COR-L47 (cell line): ENCODE data around the gene RNF223.
"Not testable (repeated sequence)": the region's sequence is repeated elsewhere in the genome, so short reads cannot be mapped to it uniquely, and the experiment has no call there.

Source experiments
- DNase-seq: peaks from one replicate; lab custom pipeline; 2025; lab: John Stamatoyannopoulos, UW

RNF223 gene

DNA sequence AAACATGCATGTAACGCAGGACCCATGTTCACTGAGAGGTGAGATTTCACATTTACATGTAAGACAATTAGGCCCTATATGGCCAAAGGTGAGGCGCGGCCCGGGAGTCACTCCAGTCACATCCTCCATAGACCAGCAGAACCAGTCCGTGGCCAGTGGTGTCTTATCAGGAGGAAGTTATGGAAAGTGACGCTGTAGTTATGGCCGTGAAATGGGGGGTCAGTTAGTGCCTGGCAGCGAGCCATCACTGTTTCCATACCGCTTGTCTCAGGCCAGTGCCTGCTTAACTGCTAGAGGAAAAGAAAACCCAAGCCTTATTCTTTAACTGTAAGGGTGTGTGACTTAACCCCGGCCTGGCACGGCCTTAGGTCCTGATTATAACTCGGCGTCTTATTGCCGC, 35.6 kb upstream of the RNF223 start:
- DNase-seq, result no peak

DNA sequence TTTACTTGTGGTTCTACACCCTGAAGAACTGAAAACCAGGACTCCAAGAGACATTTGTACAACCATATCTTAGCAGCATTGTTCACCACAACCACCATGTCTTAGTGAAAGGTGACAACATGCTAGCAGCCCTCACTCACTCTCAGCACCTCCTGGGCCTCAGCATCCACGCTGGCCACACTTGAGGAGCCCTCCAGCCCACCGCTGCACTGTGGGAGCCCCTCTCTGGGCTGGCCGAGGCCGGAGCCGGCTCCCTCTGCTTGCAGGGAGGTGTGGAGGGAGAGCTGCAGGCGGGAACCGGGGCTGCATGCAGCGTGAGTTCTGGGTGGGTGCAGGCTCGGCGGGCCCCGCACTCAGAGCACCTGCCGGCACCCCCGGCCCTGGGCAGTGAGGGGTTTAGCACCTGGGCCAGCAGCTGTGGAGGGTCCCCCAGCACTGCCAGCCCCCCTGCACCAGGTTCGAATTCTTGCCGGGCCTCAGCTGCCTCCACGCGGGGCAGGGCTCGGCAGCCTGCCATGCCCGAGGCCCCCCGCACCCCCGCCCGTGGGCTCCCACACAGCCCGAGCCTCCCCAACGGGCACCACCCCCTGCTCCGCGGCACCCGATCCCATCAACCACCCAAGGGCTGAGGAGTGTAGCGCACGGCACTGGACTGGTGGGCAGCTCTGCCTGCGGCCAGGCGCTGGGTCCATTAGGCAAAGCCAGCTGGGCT, 32.6 kb upstream of the RNF223 start:
- no peak for DNase-seq

DNA sequence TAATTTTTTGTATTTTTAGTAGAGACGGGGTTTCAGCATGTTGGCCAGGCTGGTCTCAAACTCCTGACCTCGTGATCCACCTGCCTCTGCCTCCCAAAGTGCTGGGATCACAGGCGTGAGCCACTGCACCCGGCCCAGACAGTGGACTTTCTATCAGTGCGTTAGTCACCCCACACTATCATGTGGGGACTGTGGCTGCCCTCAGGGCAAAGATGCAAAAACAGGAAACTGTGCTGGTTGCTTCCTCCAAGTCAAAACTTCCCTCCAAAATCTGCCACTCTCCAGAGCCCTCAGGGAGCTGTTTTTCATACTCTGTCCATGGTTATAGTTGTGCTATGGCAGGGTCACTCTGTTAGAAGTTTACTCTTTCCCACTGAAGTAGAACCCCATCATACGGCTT, 30.0 kb upstream of the RNF223 start:
- not testable (repeated sequence) for DNase-seq

DNA sequence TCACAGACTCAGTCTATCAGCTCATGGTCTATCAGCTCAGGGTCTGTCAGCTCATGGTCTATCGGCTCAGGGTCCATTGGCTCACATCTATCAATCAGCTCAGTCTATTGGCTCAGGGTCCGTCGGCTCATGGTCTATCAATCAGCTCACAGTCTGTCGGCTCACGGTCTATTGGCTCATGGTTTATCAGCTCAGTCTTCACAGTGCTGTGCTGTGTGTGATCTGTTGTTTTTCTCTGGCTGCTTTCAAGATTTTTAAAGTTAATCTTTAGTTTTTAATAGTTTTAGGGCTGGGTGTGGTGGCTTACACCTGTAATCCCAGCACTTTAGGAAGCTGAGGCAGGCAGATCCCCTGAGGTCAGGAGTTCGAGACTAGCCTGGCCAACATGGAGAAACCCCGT, 27.4 kb upstream of the RNF223 start:
- DNase-seq, result no peak

DNA sequence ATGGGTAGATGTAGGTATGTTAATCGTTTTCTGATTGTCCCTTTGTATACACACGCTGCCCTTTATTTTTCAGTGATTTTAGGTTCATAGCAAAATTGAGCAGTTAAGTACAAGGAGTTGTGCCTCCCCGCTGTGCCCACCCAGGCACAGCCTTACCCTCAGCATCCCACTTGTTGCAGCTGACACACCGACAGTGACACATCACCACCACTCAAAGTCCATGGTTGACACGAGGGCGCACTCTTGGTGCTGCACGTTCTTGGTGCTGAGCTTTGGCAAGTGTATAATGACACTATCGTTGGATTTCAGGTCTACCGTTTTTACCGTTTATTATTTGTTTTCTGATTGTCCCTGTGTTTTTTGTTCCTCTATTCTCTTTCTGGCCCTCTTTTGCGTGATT, 26.2 kb upstream of the RNF223 start:
- no peak for DNase-seq

DNA sequence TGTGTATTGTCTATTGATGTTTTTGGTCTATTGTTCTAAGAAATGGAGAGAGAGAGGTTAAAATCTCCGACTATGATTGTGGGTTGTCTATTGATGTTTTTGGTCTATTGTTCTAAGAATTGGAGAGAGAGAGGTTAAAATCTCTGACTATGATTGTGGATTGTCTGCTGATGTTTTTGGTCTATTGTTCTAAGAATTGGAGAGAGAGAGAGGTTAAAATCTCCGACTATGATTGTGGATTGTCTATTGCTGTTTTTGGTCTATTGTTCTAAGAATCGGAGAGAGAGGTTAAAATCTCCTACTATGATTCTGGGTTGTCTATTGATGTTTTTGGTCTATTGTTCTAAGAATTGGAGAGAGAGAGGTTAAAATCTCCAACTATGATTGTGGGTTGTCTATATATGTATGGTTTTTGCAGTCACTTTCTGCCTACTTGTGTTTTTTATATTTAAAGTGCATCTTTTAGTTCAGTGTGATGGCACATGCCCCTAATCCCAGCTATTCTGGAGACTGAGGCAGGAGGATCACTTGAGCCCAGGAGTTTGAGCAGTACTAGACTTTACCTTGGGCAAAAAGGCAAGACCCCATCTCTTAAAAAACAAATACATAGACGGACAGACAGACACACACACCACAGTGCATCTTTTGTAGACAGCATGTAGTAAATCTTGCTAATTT, 25.5 kb upstream of the RNF223 start:
- DNase-seq, result no peak

DNA sequence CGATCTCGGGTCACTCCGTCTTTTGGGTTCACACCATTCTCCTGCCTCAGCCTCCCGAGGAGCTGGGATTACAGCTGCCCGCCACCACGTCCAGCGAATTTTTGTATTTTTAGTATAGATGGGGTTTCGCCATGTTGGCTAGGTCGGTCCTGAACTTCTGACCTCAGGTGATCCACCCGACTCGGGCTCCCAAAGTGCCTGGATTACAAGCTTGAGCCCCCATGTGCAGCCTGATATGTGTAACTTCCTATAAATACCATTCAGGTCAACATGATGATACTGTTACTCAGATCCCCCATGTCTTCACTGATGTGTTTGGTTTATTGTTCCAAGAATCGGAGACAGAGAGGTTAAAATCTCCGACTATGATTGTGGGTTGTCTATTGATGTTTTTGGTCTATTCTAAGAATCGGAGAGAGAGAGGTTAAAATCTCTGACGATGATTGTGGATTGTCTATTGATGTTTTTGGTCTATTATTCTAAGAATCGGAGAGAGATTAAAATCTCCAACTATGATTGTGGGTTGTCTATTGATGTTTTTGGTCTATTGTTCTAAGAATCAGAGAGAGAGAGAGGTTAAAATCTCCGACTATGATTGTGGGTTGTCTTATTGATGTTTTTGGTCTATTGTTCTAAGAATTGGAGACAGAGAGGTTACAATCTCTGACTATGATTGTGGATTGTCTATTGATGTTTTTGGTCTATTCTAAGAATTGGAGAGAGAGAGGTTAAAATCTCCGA, 24.7 kb upstream of the RNF223 start:
- no peak for DNase-seq

DNA sequence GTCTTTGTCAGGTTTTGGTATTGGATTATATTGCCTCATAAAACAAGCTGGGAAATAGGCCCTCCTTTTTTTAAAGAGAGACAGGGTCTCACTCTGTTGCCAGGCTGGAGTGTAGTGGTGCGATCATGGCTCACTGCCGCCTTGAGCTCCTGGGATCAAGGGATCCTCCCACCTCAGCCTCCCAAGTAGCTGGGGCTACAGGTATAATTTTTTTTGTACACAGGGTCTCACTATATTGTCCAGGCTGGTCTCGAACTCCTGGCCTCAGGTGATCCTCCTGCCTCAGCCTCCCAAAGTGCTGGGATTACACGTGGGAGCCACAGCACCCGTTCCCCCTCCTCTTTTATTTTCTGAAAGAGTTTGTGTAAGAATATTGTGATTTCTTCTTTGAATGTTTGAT, 22.0 kb upstream of the RNF223 start:
- not testable (repeated sequence) for DNase-seq

DNA sequence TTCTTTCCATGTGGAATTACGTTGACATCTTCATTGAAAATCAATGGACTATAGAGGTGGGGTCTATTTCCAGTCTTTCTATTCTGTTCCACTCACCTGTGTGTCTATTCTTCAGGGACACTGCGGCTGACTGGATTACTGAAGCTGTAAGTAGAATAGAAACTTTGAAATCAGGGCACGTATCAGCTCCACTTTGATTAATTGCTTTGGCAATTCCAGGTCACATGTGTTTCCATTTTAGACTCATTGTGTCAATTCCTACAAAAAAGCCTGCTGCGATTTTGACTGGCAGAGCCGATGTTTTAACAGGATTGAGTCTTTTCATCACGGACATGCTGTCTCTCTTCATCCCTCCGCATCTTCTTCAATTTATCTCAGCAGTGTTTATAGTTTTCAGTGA, 20.9 kb upstream of the RNF223 start:
- no peak for DNase-seq

DNA sequence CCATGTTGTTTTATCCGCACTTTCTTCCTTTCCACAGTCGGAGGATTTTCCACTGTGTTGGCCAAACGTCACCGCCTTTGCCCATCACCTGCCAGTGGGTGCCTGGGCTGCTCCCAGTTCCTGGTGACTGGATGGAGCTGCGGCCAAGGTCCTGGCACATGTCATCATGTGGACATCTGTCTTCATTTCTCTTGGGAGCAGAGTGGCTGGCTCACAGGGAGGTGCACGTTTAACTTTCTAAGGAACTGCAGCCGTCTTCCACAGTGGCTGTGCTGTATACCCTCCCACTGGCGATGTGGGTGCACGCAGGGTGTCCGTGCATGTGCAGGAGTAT, 19.5 kb upstream of the RNF223 start:
- no peak for DNase-seq

DNA sequence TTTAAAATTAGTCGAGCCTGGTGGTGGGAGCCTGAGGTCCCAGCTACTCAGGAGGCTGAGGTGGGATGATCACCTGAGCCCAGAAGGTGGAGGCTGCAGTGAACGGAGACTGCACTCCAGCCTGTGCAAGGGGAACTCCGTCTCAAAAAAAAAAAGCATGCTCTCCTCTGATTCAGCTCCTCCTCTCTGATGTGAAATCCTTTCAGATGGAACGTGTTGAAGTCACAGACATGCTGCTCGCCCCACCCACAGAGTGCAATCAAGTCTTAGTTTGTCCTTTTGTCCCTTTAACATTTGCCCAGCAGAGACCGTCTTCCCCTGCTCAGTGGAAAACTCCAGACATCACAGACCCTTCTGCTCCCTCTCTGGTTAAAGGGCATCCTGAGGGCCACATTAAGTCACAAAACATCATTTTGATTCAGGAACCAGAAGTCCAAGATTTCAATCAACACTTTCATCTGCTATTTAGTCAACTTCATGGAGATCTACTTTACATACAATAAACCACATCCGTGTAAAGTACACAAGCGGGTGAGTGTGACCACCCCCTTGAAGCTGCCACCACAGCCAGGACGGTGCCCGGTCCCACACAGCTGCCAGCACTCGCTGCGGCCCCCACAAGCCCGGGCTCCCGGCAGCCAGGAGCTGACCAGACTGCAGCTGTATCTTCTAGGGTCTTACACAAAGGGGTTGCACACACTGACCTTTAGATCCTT, 18.9 kb upstream of the RNF223 start:
- DNase-seq, result no peak

DNA sequence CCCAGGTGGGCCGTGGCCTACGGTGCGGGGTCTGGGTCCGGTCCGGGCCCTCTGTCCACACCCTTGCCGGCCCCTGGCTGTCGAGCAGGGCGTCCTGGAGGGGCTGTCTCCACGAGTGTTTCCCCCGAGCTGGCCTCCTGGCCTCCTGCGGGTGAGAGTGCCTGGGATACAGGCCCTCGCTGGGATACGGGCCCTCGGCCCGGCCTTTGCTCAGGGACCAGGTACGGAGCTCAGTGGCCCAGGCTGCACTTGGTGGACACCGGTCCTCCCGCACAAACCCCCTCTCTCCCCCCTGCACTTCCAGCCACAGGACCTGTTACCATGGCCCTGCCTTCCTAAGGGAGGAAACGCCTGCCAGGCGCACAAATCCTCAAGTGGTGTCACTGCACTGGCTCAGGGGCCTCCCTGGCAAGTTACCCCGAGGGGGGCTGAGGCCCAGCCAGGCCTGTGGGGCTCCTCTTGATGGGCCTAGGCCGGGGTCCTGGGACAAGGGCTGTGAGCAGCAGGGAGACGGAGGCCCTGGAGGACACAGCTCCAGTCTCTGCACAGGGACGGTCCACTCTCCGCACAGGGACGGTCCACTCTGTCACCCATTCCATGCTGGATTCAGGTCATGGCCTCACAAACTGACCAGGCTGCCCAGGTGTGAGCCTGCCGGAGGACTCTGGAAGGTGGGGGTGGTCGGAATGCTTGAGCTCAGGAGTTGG, 18.2 kb upstream of the RNF223 start:
- DNase-seq, result no peak

DNA sequence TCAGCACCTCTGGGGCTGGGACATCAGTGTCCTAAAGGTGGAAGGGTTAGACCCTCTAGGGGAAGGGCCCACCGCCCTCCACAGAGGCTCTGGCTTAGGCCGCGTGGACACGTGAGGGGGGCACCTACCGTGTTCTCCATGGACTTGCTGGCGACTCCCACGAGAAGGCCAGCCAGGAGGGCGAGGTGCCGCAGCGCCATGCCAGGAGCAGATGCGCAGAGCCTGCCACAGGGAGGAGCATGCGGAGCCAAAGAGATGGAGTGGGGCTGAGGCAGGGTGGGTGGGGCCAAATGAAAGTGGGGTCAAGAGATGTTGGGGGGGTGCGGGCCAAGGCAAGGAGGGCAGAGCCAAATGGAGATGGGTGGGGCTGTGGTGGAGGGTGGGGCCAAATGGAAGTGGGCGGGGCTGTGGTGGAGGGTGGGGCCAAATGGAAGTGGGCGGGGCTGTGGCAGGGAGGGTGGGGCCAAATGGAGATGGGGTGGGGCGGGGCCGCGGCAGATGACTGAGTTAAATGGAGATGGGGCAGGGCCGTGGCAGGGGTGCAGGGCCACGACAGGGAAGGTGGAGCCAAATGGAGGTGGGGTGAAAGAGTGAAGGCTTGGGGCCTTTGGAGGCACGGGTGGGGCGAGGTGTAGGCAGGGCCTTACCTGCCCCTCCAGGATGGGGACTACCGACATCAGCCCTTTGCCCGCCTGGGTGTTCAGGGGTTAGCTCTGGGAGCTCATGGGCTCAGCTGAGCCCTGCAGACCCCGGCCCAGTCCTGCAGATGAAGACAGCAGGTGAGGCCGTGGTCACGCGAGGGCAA, 17.4 kb upstream of the RNF223 start:
- no peak for DNase-seq

DNA sequence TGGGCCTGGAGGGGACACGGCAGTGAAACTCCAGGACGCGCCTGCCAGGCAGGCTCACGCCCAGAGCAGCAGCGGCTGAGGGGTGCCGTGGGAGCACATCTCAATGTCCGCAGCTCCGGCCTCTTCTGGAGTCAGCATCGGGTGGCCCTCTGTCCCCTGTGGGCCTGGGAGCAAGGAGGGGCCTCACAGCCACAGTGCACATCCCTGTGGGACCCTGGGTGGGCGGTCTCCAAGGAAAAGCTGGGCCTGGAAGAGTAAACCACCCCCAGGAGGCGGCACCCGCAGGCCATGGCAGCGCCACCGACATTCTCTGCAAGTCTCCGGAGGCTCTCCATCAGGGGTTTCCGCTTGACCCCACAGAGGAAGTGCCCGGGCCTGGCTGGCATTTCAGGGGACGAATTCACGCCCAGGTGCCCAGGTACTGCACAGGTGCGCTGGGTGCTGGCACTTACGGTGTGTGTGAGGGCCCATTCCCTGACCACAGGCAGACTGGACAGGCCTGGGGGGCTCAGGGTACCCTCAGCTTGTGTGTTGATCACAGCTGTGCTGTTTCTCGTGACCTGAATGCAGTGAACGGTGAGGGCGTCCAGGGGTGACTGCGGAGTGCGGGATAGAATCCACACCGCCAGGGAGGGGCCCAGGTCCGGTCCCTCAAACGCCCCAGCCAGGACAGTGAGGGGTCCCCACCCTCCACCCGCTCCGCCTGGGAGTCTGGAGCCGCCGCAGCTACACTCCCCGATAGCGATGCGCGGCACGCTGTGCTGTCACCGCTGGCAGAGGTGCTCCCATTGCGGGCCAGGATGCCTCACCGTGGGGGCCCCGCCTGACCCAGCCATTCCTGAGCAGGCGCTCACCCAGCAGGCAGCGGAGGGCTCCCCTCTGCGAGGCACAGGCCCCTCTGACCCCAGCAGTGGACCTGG, 16.6 kb upstream of the RNF223 start:
- DNase-seq, result no peak

DNA sequence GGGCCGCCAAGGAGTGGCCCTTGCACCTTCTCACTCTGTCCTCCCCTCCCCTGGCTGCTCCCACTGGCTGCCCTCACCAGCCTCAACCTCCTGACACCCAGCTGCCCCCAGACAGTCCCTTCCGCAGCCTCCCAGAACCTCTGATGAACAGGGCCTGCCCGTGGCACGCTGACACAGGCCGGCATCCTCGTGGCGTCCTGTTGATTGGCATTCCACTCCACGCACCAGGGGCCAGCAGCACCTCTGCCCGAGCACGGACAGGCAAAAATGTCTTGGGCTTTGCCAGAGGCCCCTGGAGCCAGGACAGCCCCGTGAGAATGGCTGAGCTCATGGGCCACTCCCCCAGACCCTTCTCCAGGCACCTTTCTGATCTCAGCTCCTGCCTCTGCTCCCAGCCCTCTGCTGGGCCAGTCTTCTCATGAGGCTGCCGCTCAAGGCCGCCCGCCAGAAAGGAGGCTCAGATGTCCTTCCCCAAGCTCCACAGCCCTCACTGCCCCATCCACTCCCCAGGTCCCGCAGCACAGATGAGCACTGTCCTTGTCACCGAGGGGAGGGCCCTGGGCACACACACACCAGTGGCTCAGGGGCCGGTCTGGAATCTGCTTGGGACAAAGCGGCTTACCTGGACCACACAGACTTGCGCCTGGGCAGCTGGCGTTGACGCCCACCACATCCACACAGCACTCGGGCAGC, 15.8 kb upstream of the RNF223 start:
- no peak for DNase-seq

DNA sequence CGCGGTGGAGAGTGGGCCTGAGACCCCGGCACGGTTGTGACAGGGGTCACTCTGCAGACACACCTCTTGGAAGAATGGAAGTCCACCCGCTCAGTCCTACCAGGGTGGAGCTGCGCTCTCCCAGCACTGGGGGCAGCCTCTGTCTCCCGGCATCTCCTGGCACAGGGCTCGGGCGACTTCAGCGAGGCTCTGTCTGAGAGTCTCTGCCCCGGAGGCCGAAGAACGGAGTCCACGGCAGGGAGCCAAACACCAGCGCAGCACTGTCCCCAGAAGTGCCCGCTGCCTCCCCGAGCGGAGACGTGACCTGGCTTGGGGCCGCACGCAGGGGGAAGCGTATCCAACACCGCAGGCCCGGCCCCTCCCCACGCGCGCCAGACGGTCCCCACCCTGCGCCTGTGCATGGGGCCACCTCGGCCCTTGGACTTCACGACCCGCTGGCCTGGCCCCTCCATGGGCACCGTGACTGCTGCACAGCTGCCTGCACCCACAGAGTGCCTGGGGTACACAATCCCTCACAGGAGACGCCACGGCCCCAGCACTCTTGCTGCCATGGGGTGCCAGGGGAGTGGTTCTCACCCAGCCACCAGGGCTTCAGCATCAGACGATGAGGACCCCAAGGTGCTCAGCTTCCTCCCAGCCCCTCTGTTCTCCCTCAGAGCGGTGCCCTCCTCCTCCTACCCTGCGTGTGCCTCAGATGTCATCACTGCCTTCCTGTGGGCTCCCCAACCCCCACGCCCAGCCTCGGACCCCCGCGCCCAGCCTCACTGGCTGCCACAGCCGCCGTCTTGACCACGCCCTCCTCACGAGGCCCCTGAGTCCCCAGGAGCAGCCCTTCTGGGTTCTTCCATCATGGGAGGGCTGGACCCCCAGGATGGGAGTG, 14.9 kb upstream of the RNF223 start:
- DNase-seq, result no peak

DNA sequence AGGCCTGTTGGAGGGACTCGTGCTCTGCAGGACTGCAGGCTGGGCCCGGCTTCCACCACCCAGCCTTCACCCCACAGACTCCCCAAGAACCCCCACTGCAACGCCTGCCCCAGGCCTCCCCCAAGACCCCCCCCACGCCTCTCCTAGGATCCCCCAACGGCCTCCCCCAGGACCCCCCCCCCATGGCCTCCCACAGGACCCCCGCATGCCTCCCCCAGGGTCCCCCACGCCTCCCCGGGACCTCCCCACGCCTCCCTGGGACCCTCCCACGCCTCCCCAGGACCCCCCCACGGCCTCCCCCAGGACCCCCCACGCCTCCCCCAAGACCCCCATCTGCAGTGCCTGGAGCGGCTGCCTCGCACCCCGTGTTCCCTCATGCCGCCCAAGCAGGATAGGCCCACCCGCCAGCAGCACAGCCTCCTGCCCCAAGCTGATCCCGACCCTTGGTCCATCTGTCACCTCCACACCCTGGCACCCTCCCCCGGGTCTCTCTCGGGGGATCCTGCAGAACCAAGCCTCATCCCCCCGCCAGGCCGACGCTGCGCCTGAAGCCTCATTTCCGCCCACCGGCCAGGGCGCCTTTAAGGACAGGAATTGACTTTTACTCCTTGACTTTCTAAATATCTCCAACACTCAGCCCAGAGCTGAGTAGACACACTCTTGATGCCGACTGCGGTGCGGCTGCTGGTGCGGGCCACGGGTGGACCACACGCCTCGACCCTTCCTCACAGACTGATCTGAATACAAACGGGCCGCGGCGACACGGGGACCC, 14.1 kb upstream of the RNF223 start:
- no peak for DNase-seq
